ENCODE measurements around the gene PAPSS2. TPM values are rescaled to one million over a fixed set of nuclear protein-coding genes. Genes with fewer than 3 reads are reported as not detected.

Gene PAPSS2
- total RNA-seq, 1 experiment from 2014 or later = 14.6 TPM

GRCh38 chr10:87613751-87614150 lies 45.9 kb upstream of the PAPSS2 start:
- ChIA-PET POLR2A (no interaction called here), CTCF (no interaction called here), RAD21 (ENCODE audit: low non-redundant PET in 1 of 2, low total read pairs in 2 of 2, uncharacterized antibody in 2 of 2, unreplicated experiment in 2 of 2) (no interaction called here)
- BruUV-seq (replicated peaks) = no TSS peak
- ATAC-seq (no peak), DNase-seq (ENCODE audit: low read depth, low spot score) (no peak)
- H3K9ac ChIP-seq (ENCODE audit: low read length) = no peak overlapping the region
- no peak overlapping the region for H3K4me3 ChIP-seq (replicated peaks in 1 of 2; ENCODE audit: low read depth in 1 of 2, low read length in 2 of 2)
- intact Hi-C loops (cut with micrococcal nuclease) = no loop called here
- no peaks in the 10 kb centered on the region for H3K79me2 ChIP-seq (ENCODE audit: insufficient read depth, low read length)
- no peaks in the 10 kb centered on the region for H3K36me3 ChIP-seq (ENCODE audit: control insufficient read depth in 1 of 2, insufficient read depth in 2 of 2, low read length in 2 of 2)
- no peaks in the 10 kb centered on the region; a peak in 1 of 4 replicates for H3K4me1 ChIP-seq (ENCODE audit: control insufficient read depth in 1 of 2, insufficient read depth in 2 of 2, low read length in 2 of 2)
- no peaks in the 10 kb centered on the region for H3K27me3 ChIP-seq (ENCODE audit: insufficient read depth, low read length)
- no peak overlapping the region for H2AFZ ChIP-seq (ENCODE audit: low read depth, low read length, poor library complexity, severe bottlenecking)
- no peaks in the 10 kb centered on the region for H3K9me3 ChIP-seq (ENCODE audit: control insufficient read depth in 1 of 2, insufficient read depth in 1 of 2, low read depth in 1 of 2, low read length in 2 of 2)
- TF ChIP-seq POLR2AphosphoS5 (IDR thresholded peaks at IDR 0.05; ENCODE audit: low read depth, low read length) = no peak
- TF ChIP-seq YY1 (IDR thresholded peaks at IDR 0.05; ENCODE audit: extremely low read depth, insufficient replicate concordance, low read depth, low read length) = no peak
- TF ChIP-seq EGR1 (IDR thresholded peaks at IDR 0.05; ENCODE audit: low read depth) = no peak
- TF ChIP-seq ZFX (IDR thresholded peaks at IDR 0.05) = no peak
- TF ChIP-seq REST (IDR thresholded peaks at IDR 0.05; ENCODE audit: low read depth) = no peak
- H3K27ac ChIP-seq (ENCODE audit: low read depth, low read length) = no peak overlapping the region
- no peak overlapping the region for H3K4me2 ChIP-seq (ENCODE audit: low read length)
- H4K20me1 ChIP-seq (ENCODE audit: insufficient read depth) = no peaks in the 10 kb centered on the region
- H3K9me2 ChIP-seq (ENCODE audit: insufficient read depth) = no peaks in the 10 kb centered on the region

- Histone ChIP-seq H3K27ac (ENCODE audit: low read depth, low read length) (no peak overlapping the region), H3K9me3 (ENCODE audit: control insufficient read depth in 1 of 2, insufficient read depth in 1 of 2, low read depth in 1 of 2, low read length in 2 of 2) (no peaks in the 10 kb centered on the region), H3K36me3 (ENCODE audit: control insufficient read depth in 1 of 2, insufficient read depth in 2 of 2, low read length in 2 of 2) (no peaks in the 10 kb centered on the region), H3K4me3 (replicated peaks in 1 of 2; ENCODE audit: low read depth in 1 of 2, low read length in 2 of 2) (no peak overlapping the region), H3K9me2 (ENCODE audit: insufficient read depth) (no peaks in the 10 kb centered on the region), H3K27me3 (ENCODE audit: insufficient read depth, low read length) (no peaks in the 10 kb centered on the region), H3K79me2 (ENCODE audit: insufficient read depth, low read length) (no peaks in the 10 kb centered on the region), H4K20me1 (ENCODE audit: insufficient read depth) (no peaks in the 10 kb centered on the region), H3K9ac (ENCODE audit: low read length) (no peak overlapping the region), H2AFZ (ENCODE audit: low read depth, low read length, poor library complexity, severe bottlenecking) (no peak overlapping the region), H3K4me2 (ENCODE audit: low read length) (no peak overlapping the region), H3K4me1 (ENCODE audit: control insufficient read depth in 1 of 2, insufficient read depth in 2 of 2, low read length in 2 of 2) (no peaks in the 10 kb centered on the region; a peak in 1 of 4 replicates)
- RAD21 ChIA-PET (ENCODE audit: low non-redundant PET in 1 of 2, low total read pairs in 2 of 2, uncharacterized antibody in 2 of 2, unreplicated experiment in 2 of 2) = no interaction called here
- POLR2A ChIA-PET = no interaction called here
- ATAC-seq = no peak
- DNase-seq (ENCODE audit: low read depth, low spot score) = no peak
- intact Hi-C loops (cut with micrococcal nuclease) = no loop called here
- CTCF ChIA-PET = no interaction called here
- TF ChIP-seq SP1 (IDR thresholded peaks at IDR 0.05; ENCODE audit: low read depth) (no peak), POLR2A (IDR thresholded peaks at IDR 0.05; ENCODE audit: borderline replicate concordance, extremely low read depth, insufficient read depth, insufficient read length) (no peak), FOSL1 (IDR thresholded peaks at IDR 0.05; ENCODE audit: low read depth) (no peak), TCF7L2 (IDR thresholded peaks at IDR 0.05; ENCODE audit: borderline replicate concordance, extremely low read depth, insufficient read depth, insufficient read length) (no peak), RAD21 (IDR thresholded peaks at IDR 0.05; ENCODE audit: low read depth) (no peak), ELF1 (IDR thresholded peaks at IDR 0.05; ENCODE audit: borderline replicate concordance, low read depth) (no peak), ZNF274 (IDR thresholded peaks at IDR 0.05; ENCODE audit: low read depth, low read length) (no peak), ATF3 (IDR thresholded peaks at IDR 0.05) (no peak), SRF (IDR thresholded peaks at IDR 0.05; ENCODE audit: low read depth) (no peak), CBX3 (IDR thresholded peaks at IDR 0.05; ENCODE audit: low read depth) (no peak), EZH2phosphoT487 (IDR thresholded peaks at IDR 0.05; ENCODE audit: borderline replicate concordance) (no peak), ZFX (IDR thresholded peaks at IDR 0.05) (no peak), ZBTB33 (IDR thresholded peaks at IDR 0.05; ENCODE audit: extremely low read depth, insufficient replicate concordance, low read length) (no peak)
- no TSS peak for BruUV-seq (replicated peaks)
These were observed 43.8 kb upstream of the PAPSS2 start for GRCh38 chr10:87615856-87616255.
